ENCODE measurements around the gene SIPA1L2. TPM values are rescaled to one million over a fixed set of nuclear protein-coding genes. Genes with fewer than 3 reads are reported as not detected.

The SIPA1L2 gene
- total and polyA plus RNA-seq, 7 experiments from 2014 or later = 0.08 to 4.9 (median 0.51) TPM; not detected in 1

Other genes starting within 250 kb of the SIPA1L2 start
- gene MAP10, start 175.3 kb upstream of the SIPA1L2 start, total RNA-seq = 1 to 10 TPM; 1.5 to 4.5 (median 3.2) TPM
- 1 to 10 TPM; 2.4 TPM for gene MAP10, start 175.3 kb upstream of the SIPA1L2 start, polyA plus RNA-seq

Data from naive thymus-derived CD4-positive, alpha-beta T cell (primary cell).